GM23338 (cell line): ENCODE measurements around the gene EPHB2. TPM values are rescaled to one million over a fixed set of nuclear protein-coding genes. Genes with fewer than 3 reads are reported as not detected.

Source experiments
- ATAC-seq: fragments of 200-7000 bp; cut with Tn5 transposase; 3 replicates; pipeline ENCODE4 v1.9.1; 2020
- DNase-seq: peaks from one replicate; pipeline ENCODE4 v3.0.0-alpha.2; 2015; ENCODE audit warnings: low spot score
- H2AFZ ChIP-seq: fragments of 200-600 bp; sonication (generic); 2 replicates; pipeline ENCODE4 v1.8.0; 2016; ENCODE audit warnings: antibody characterized with exemption, mild to moderate bottlenecking, moderate library complexity
- H3F3A ChIP-seq: fragments of 200-600 bp; sonication (generic); replicated peaks from 2 replicates; pipeline ENCODE4 v1.8.0; 2017; ENCODE audit warnings: antibody characterized with exemption, mixed run types, low read depth
- H3K27ac ChIP-seq: fragments of 200-600 bp; sonication (generic); 2 replicates; pipeline ENCODE4 v1.6.1; 2016; ENCODE audit warnings: low read depth
- H3K27me3 ChIP-seq: fragments of 200-600 bp; sonication (generic); 2 replicates; pipeline ENCODE4 v1.8.0; 2016; ENCODE audit warnings: mild to moderate bottlenecking, mixed run types, moderate library complexity; ENCODE audit not compliant: insufficient read depth
- H3K36me3 ChIP-seq: fragments of 200-600 bp; sonication (generic); 2 replicates; pipeline ENCODE4 v1.8.0; 2016; ENCODE audit warnings: mild to moderate bottlenecking; ENCODE audit not compliant: insufficient read depth
- H3K4me1 ChIP-seq: fragments of 200-600 bp; sonication (generic); 2 replicates; pipeline ENCODE4 v1.8.0; 2016; ENCODE audit warnings: mild to moderate bottlenecking, moderate library complexity; ENCODE audit not compliant: insufficient read depth
- H3K4me2 ChIP-seq: fragments of 200-600 bp; sonication (generic); 2 replicates; pipeline ENCODE4 v1.7.1; 2017; ENCODE audit warnings: mixed run types
- H3K4me3 ChIP-seq: fragments of 200-600 bp; sonication (generic); 2 replicates; pipeline ENCODE4 v1.6.1; 2016; ENCODE audit warnings: mixed run types
- H3K79me2 ChIP-seq: fragments of 200-600 bp; sonication (generic); replicated peaks from 2 replicates; pipeline ENCODE4 v1.8.0; 2017; ENCODE audit warnings: mild to moderate bottlenecking; ENCODE audit not compliant: insufficient read depth
- H3K9me2 ChIP-seq: fragments of 200-600 bp; sonication (generic); 2 replicates; pipeline ENCODE4 v1.8.0; 2017; ENCODE audit not compliant: insufficient read depth
- H4K20me1 ChIP-seq: fragments of 200-600 bp; sonication (generic); replicated peaks from 2 replicates; pipeline ENCODE4 v1.8.0; 2017; ENCODE audit warnings: mild to moderate bottlenecking; ENCODE audit not compliant: insufficient read depth
- H3K27ac Mint-ChIP-seq: 2 replicates; pipeline ENCODE4 v1.8.0; 2020; ENCODE audit warnings: inconsistent platforms, mild to moderate bottlenecking, moderate library complexity, mixed read lengths
- H3K27me3 Mint-ChIP-seq: 3 replicates; pipeline ENCODE4 v1.8.0; 2022; ENCODE audit warnings: low read depth, mild to moderate bottlenecking, moderate library complexity, mixed read lengths, inconsistent platforms; ENCODE audit not compliant: insufficient read depth, poor library complexity
- H3K36me3 Mint-ChIP-seq: 3 replicates; pipeline ENCODE4 v1.8.0; 2021; ENCODE audit warnings: low read depth, mild to moderate bottlenecking, inconsistent platforms, moderate library complexity, mixed read lengths
- H3K4me1 Mint-ChIP-seq: 3 replicates; pipeline ENCODE4 v1.8.0; 2020; ENCODE audit warnings: mild to moderate bottlenecking, inconsistent platforms, mixed read lengths
- H3K4me3 Mint-ChIP-seq: 3 replicates; pipeline ENCODE4 v1.8.0; 2021; ENCODE audit warnings: moderate library complexity, mild to moderate bottlenecking, inconsistent platforms, mixed read lengths
- H3K9me3 Mint-ChIP-seq: 3 replicates; pipeline ENCODE4 v1.8.0; 2020; ENCODE audit warnings: moderate library complexity, mild to moderate bottlenecking, inconsistent platforms, mixed read lengths
- CREB1 ChIP-seq: fragments of 250-450 bp; sonication (Bioruptor Pico); IDR thresholded peaks from 2 replicates; pipeline ENCODE4 v1.5.0; 2020; ENCODE audit warnings: low read depth, mild to moderate bottlenecking, moderate library complexity
- CTCF ChIP-seq, 2 experiments: fragments of 200-600 bp in 1 of 2; sonication (generic) in 1 of 2; conservative IDR thresholded peaks; 2 replicates each; pipeline versions ENCODE4 v1.5.1 to v1.6.1; 2016 to 2017; ENCODE audit warnings: antibody characterized with exemption in 2 of 2, low read depth in 2 of 2, mild to moderate bottlenecking in 2 of 2, moderate library complexity in 1 of 2
- ETS1 ChIP-seq: IDR thresholded peaks from 2 replicates; pipeline ENCODE4 v1.6.1; 2016; ENCODE audit warnings: antibody characterized with exemption
- EZH2 ChIP-seq: fragments of 200-600 bp; sonication (generic); IDR thresholded peaks from one replicate; pipeline ENCODE4 v1.8.0; 2017; ENCODE audit warnings: antibody characterized with exemption, mild to moderate bottlenecking, low read depth; ENCODE audit not compliant: unreplicated experiment
- JUNB ChIP-seq: IDR thresholded peaks from one replicate; pipeline ENCODE4 v1.6.1; 2016; ENCODE audit warnings: antibody characterized with exemption; ENCODE audit not compliant: unreplicated experiment
- ZNF114 ChIP-seq: fragments of 250-450 bp; sonication (Bioruptor Pico); IDR thresholded peaks from 2 replicates; pipeline ENCODE4 v1.5.0; 2020; ENCODE audit warnings: mild to moderate bottlenecking, moderate library complexity
- ZNF331 ChIP-seq: fragments of 250-450 bp; sonication (Bioruptor Pico); IDR thresholded peaks from 2 replicates; pipeline ENCODE4 v1.5.0; 2020; ENCODE audit warnings: low read depth, mild to moderate bottlenecking, moderate library complexity
- polyA plus RNA-seq: library from polyadenylated mRNA; unstranded; fragments of >200 nt; fragmentation: Nextera tagmentation; extraction: Ambion mirVana; gene quantifications from 2 replicates; pipeline ENCODE4 v1.2.1, GENCODE V29; 2016
- total RNA-seq: library from RNA; depleted of rRNA; stranded (reverse); fragments of >200 nt; shearing (Covaris generic); gene quantifications from 2 replicates; pipeline ENCODE4 v1.2.3, GENCODE V29; 2014
- TF ChIP-seq, protein P1 (sequence below): fragments of 250-450 bp; sonication (Bioruptor Pico); IDR thresholded peaks from 2 replicates; pipeline ENCODE4 v1.5.0; 2020; ENCODE audit warnings: mild to moderate bottlenecking, moderate library complexity

The EPHB2 gene
- total and polyA plus RNA-seq, 2 experiments from 2014 or later = 4.1 to 20.1 TPM

GRCh38 chr1:22767852-22768251, 57.2 kb downstream of the EPHB2 start:
- Histone ChIP-seq H3K27ac (no peak overlapping the region), H3K4me3 (no peak overlapping the region), H3K36me3 (no peaks in the 10 kb centered on the region), H3K27me3 (no peaks in the 10 kb centered on the region), H3F3A (no peaks in the 10 kb centered on the region), H3K79me2 (no peaks in the 10 kb centered on the region), H3K4me1 (no peaks in the 10 kb centered on the region), H3K9me2 (no peaks in the 10 kb centered on the region), H3K4me2 (no peak overlapping the region), H4K20me1 (no peaks in the 10 kb centered on the region), H2AFZ (no peak overlapping the region)
- ATAC-seq (no peak), DNase-seq (no peak)
- no peak overlapping the region for H3K27ac Mint-ChIP-seq
- no peaks in the 10 kb centered on the region for H3K36me3 Mint-ChIP-seq
- peaks cover 3% of the 10 kb centered on the region; the same call in 2 of the 3 replicates for H3K4me1 Mint-ChIP-seq
- H3K4me3 Mint-ChIP-seq = no peak overlapping the region
- no peak for TF ChIP-seq ZNF331 (CRISPR knock-in tag)
- no peak for TF ChIP-seq JUNB
- TF ChIP-seq CTCF (conservative IDR thresholded peaks at IDR 0.05; ENCODE audit: low read depth in 2 of 2) = no peak
- no peak for TF ChIP-seq EZH2
- TF ChIP-seq ZNF114 (CRISPR knock-in tag) = no peak
- TF ChIP-seq, protein P1, sequence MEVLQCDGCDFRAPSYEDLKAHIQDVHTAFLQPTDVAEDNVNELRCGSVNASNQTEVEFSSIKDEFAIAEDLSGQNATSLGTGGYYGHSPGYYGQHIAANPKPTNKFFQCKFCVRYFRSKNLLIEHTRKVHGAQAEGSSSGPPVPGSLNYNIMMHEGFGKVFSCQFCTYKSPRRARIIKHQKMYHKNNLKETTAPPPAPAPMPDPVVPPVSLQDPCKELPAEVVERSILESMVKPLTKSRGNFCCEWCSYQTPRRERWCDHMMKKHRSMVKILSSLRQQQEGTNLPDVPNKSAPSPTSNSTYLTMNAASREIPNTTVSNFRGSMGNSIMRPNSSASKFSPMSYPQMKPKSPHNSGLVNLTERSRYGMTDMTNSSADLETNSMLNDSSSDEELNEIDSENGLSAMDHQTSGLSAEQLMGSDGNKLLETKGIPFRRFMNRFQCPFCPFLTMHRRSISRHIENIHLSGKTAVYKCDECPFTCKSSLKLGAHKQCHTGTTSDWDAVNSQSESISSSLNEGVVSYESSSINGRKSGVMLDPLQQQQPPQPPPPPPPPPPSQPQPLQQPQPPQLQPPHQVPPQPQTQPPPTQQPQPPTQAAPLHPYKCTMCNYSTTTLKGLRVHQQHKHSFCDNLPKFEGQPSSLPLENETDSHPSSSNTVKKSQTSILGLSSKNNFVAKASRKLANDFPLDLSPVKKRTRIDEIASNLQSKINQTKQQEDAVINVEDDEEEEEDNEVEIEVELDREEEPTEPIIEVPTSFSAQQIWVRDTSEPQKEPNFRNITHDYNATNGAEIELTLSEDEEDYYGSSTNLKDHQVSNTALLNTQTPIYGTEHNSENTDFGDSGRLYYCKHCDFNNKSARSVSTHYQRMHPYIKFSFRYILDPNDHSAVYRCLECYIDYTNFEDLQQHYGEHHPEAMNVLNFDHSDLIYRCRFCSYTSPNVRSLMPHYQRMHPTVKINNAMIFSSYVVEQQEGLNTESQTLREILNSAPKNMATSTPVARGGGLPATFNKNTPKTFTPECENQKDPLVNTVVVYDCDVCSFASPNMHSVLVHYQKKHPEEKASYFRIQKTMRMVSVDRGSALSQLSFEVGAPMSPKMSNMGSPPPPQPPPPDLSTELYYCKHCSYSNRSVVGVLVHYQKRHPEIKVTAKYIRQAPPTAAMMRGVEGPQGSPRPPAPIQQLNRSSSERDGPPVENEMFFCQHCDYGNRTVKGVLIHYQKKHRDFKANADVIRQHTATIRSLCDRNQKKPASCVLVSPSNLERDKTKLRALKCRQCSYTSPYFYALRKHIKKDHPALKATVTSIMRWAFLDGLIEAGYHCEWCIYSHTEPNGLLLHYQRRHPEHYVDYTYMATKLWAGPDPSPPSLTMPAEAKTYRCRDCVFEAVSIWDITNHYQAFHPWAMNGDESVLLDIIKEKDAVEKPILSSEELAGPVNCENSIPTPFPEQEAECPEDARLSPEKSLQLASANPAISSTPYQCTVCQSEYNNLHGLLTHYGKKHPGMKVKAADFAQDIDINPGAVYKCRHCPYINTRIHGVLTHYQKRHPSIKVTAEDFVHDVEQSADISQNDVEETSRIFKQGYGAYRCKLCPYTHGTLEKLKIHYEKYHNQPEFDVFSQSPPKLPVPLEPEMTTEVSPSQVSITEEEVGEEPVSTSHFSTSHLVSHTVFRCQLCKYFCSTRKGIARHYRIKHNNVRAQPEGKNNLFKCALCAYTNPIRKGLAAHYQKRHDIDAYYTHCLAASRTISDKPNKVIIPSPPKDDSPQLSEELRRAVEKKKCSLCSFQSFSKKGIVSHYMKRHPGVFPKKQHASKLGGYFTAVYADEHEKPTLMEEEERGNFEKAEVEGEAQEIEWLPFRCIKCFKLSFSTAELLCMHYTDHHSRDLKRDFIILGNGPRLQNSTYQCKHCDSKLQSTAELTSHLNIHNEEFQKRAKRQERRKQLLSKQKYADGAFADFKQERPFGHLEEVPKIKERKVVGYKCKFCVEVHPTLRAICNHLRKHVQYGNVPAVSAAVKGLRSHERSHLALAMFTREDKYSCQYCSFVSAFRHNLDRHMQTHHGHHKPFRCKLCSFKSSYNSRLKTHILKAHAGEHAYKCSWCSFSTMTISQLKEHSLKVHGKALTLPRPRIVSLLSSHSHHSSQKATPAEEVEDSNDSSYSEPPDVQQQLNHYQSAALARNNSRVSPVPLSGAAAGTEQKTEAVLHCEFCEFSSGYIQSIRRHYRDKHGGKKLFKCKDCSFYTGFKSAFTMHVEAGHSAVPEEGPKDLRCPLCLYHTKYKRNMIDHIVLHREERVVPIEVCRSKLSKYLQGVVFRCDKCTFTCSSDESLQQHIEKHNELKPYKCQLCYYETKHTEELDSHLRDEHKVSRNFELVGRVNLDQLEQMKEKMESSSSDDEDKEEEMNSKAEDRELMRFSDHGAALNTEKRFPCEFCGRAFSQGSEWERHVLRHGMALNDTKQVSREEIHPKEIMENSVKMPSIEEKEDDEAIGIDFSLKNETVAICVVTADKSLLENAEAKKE = no peak
- no peak for TF ChIP-seq ETS1
- TF ChIP-seq CREB1 (CRISPR knock-in tag) = no peak
- no peaks in the 10 kb centered on the region for H3K27me3 Mint-ChIP-seq
- no peaks in the 10 kb centered on the region; the same call in 2 of the 3 replicates for H3K9me3 Mint-ChIP-seq
